MM.1S (cell line): Measurements from ENCODE around the gene CDON.

Source experiments
- EZH2phosphoT487 ChIP-seq: fragments of 300-600 bp; sonication (generic); IDR thresholded peaks from 2 replicates; pipeline ENCODE4 v1.6.1; 2018; ENCODE audit warnings: antibody characterized with exemption, low read length
- TF ChIP-seq, protein P1 (sequence below): fragments of 300-600 bp; sonication (generic); IDR thresholded peaks from 2 replicates; pipeline ENCODE4 v1.5.1; 2016; ENCODE audit warnings: antibody characterized with exemption, low read length, mixed read lengths

DNA sequence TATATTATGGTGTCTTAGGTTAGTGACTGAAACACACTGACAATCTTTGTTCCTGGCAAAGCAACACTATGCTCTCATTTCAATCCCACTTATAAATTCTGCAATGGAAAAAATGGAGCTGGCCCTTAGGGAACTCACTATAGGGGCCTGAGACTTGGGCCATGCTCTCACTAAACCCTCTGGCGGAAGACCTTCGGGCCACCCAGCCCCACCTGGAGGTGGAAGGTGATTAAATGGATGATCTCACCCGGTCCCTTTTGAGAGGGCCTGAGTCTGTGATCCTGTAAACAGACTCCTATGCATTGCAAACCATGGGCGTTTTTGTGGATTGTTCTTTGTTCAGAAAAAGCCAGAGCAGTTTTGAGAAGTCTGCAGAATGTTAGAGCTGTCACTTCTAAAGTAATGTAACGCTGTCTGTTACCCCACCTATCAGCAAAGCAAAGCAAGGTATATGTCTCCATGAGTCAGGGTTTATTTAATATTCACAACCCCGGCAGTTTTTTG lies 17.0 kb upstream of the CDON start:
- TF ChIP-seq, protein P1, sequence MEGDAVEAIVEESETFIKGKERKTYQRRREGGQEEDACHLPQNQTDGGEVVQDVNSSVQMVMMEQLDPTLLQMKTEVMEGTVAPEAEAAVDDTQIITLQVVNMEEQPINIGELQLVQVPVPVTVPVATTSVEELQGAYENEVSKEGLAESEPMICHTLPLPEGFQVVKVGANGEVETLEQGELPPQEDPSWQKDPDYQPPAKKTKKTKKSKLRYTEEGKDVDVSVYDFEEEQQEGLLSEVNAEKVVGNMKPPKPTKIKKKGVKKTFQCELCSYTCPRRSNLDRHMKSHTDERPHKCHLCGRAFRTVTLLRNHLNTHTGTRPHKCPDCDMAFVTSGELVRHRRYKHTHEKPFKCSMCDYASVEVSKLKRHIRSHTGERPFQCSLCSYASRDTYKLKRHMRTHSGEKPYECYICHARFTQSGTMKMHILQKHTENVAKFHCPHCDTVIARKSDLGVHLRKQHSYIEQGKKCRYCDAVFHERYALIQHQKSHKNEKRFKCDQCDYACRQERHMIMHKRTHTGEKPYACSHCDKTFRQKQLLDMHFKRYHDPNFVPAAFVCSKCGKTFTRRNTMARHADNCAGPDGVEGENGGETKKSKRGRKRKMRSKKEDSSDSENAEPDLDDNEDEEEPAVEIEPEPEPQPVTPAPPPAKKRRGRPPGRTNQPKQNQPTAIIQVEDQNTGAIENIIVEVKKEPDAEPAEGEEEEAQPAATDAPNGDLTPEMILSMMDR, result no peak
- no peak for TF ChIP-seq EZH2phosphoT487
